H1 (cell line): ENCODE measurements around the gene DMXL2. TPM values are rescaled to one million over a fixed set of nuclear protein-coding genes. Genes with fewer than 3 reads are reported as not detected.

Experiments used
- CTCF ChIA-PET: fragments of 300-600 bp; sonication (Branson Sonifier 250); formaldehyde crosslinking; loops from one replicate; lab custom pipeline; 2021; ENCODE audit not compliant: partially characterized antibody; lab: Charles Lee
- POLR2A ChIA-PET: fragments of 300-600 bp; sonication (Branson Sonifier 250); formaldehyde crosslinking; loops from one replicate; lab custom pipeline; 2021; ENCODE audit warnings: inconsistent platforms; ENCODE audit not compliant: partially characterized antibody; lab: Charles Lee
- DNase-seq, 2 experiments: peaks; one replicate each; pipeline versions ENCODE4 v3.0.0 to v3.0.0-alpha.2; 2010 to 2022; ENCODE audit warnings: low spot score in 2 of 2, low read depth in 1 of 2, mixed read lengths in 1 of 2
- FAIRE-seq: peaks from 2 replicates; lab custom pipeline; 2011; peaks lifted over from hg19 to GRCh38; lab: Jason Lieb, UNC
- H2AFZ ChIP-seq: 2 replicates; pipeline ENCODE4 v1.8.1; 2012; ENCODE audit warnings: low read length, inconsistent platforms
- H2AK5ac ChIP-seq: 2 replicates; pipeline ENCODE4 v1.6.1; 2013; ENCODE audit warnings: low read depth, low read length
- H2BK120ac ChIP-seq: replicated peaks from 2 replicates; pipeline ENCODE3; 2013; ENCODE audit warnings: low read depth, low read length, inconsistent platforms
- H2BK12ac ChIP-seq: 2 replicates; pipeline ENCODE4 v1.6.1; 2013; ENCODE audit warnings: low read depth, low read length
- H2BK15ac ChIP-seq: 2 replicates; pipeline ENCODE4 v1.6.1; 2013; ENCODE audit warnings: low read length
- H2BK20ac ChIP-seq: 2 replicates; pipeline ENCODE4 v1.6.1; 2013; ENCODE audit warnings: low read length
- H2BK5ac ChIP-seq: 2 replicates; pipeline ENCODE4 v1.6.1; 2013; ENCODE audit warnings: low read depth, low read length
- H3K14ac ChIP-seq: 2 replicates; pipeline ENCODE4 v1.6.1; 2013; ENCODE audit warnings: inconsistent platforms; ENCODE audit not compliant: insufficient read length
- H3K18ac ChIP-seq: 2 replicates; pipeline ENCODE4 v1.6.1; 2013; ENCODE audit warnings: low read length; ENCODE audit errors: extremely low read depth
- H3K23ac ChIP-seq: 2 replicates; pipeline ENCODE4 v1.6.1; 2013; ENCODE audit warnings: inconsistent platforms; ENCODE audit not compliant: insufficient read length
- H3K23me2 ChIP-seq: 2 replicates; pipeline ENCODE4 v1.6.1; 2013; ENCODE audit warnings: low read depth, low read length
- H3K27ac ChIP-seq: 2 replicates; pipeline ENCODE4 v1.6.1; 2011; ENCODE audit warnings: low read depth, low read length, inconsistent platforms
- H3K27me3 ChIP-seq, 4 experiments: replicated peaks in 1 of 4; 1 replicate in 1 of 4; 2 replicates in 3 of 4; pipeline versions ENCODE4 v1.6.1 to v1.8.1; 2011 to 2013; ENCODE audit warnings: low read length in 3 of 4, mild to moderate bottlenecking in 3 of 4, inconsistent platforms in 2 of 4, mixed read lengths in 2 of 4, moderate library complexity in 1 of 4; ENCODE audit not compliant: control insufficient read depth in 3 of 4, insufficient read depth in 3 of 4; ENCODE audit errors: extremely low read depth in 1 of 4
- H3K36me3 ChIP-seq, 4 experiments: 2 replicates each; pipeline versions ENCODE4 v1.6.1 to v1.8.1; 2011 to 2013; ENCODE audit warnings: mild to moderate bottlenecking in 4 of 4, low read length in 3 of 4, moderate library complexity in 2 of 4, control low read depth in 1 of 4, inconsistent platforms in 1 of 4; ENCODE audit not compliant: insufficient read depth in 4 of 4, control insufficient read depth in 2 of 4
- H3K4ac ChIP-seq: replicated peaks from 2 replicates; pipeline ENCODE3; 2013; ENCODE audit warnings: low read length, low read depth, mixed read lengths, inconsistent platforms; ENCODE audit not compliant: insufficient read length
- H3K4me1 ChIP-seq, 4 experiments: replicated peaks in 1 of 4; 1 replicate in 1 of 4; 2 replicates in 3 of 4; pipeline versions ENCODE4 v1.6.1 to v1.8.1; 2011 to 2013; ENCODE audit warnings: low read length in 3 of 4, inconsistent platforms in 2 of 4, mixed read lengths in 1 of 4; ENCODE audit not compliant: insufficient read depth in 4 of 4, control insufficient read depth in 3 of 4
- H3K4me2 ChIP-seq, 2 experiments: 2 replicates each; pipeline versions ENCODE4 v1.6.1 to v1.8.1; 2011 to 2013; ENCODE audit warnings: low read depth in 2 of 2, low read length in 2 of 2, control low read depth in 1 of 2, inconsistent platforms in 1 of 2, mild to moderate bottlenecking in 1 of 2; ENCODE audit not compliant: insufficient read depth in 1 of 2
- H3K4me3 ChIP-seq, 4 experiments: fragments of 200-600, 300-600 bp in 1 of 4; sonication (generic), shearing (Covaris generic), sonication (Bioruptor Twin) in 1 of 4; 2 replicates each; pipeline versions ENCODE4 v1.5.1 to v1.8.1; 2011 to 2016; ENCODE audit warnings: low read length in 4 of 4, low read depth in 3 of 4, control low read depth in 2 of 4, inconsistent platforms in 2 of 4, mild to moderate bottlenecking in 2 of 4, mixed read lengths in 1 of 4, moderate library complexity in 1 of 4; ENCODE audit not compliant: insufficient read depth in 2 of 4; ENCODE audit errors: extremely low read depth in 1 of 4
- H3K56ac ChIP-seq: replicated peaks from 2 replicates; pipeline ENCODE3; 2013; ENCODE audit warnings: low read depth, mild to moderate bottlenecking, mixed read lengths, low read length, inconsistent platforms; ENCODE audit not compliant: insufficient read length
- H3K79me1 ChIP-seq: 2 replicates; pipeline ENCODE4 v1.6.1; 2013; ENCODE audit warnings: low read depth, low read length, control low read depth
- H3K79me2 ChIP-seq, 2 experiments: 2 replicates each; pipeline versions ENCODE4 v1.6.1 to v1.8.1; 2012 to 2013; ENCODE audit warnings: low read length in 2 of 2, mild to moderate bottlenecking in 2 of 2, inconsistent platforms in 1 of 2; ENCODE audit not compliant: insufficient read depth in 2 of 2, control insufficient read depth in 1 of 2
- H3K9ac ChIP-seq, 4 experiments: replicated peaks in 1 of 4; 1 replicate in 1 of 4; 2 replicates in 3 of 4; pipeline versions ENCODE4 v1.6.1 to v1.8.1; 2011 to 2013; ENCODE audit warnings: low read depth in 3 of 4, low read length in 3 of 4, control low read depth in 2 of 4, mild to moderate bottlenecking in 2 of 4, moderate library complexity in 2 of 4, inconsistent platforms in 1 of 4; ENCODE audit errors: extremely low read depth in 1 of 4
- H3K9me3 ChIP-seq, 2 experiments: 2 replicates each; pipeline versions ENCODE4 v1.6.1 to v1.8.1; 2012 to 2013; ENCODE audit warnings: mild to moderate bottlenecking in 2 of 2, moderate library complexity in 2 of 2, control low read depth in 1 of 2, inconsistent platforms in 1 of 2, low read depth in 1 of 2, low read length in 1 of 2, mixed read lengths in 1 of 2; ENCODE audit not compliant: insufficient read depth in 2 of 2
- H4K20me1 ChIP-seq, 2 experiments: replicated peaks in 1 of 2; 2 replicates each; pipeline versions ENCODE3 to v1.8.1; 2011 to 2013; ENCODE audit warnings: inconsistent platforms in 2 of 2, low read length in 2 of 2, mild to moderate bottlenecking in 1 of 2; ENCODE audit not compliant: insufficient read depth in 2 of 2, control insufficient read depth in 1 of 2
- H4K5ac ChIP-seq: 2 replicates; pipeline ENCODE4 v1.6.1; 2013; ENCODE audit warnings: low read length, low read depth, mixed read lengths, inconsistent platforms; ENCODE audit not compliant: insufficient read length
- H4K8ac ChIP-seq: 2 replicates; pipeline ENCODE4 v1.8.0; 2013; ENCODE audit warnings: mild to moderate bottlenecking, moderate library complexity, low read length, inconsistent platforms; ENCODE audit not compliant: insufficient read depth; ENCODE audit errors: extremely low read depth
- H4K91ac ChIP-seq: replicated peaks from 2 replicates; pipeline ENCODE3; 2013; ENCODE audit warnings: low read length, mixed read lengths, inconsistent platforms; ENCODE audit not compliant: insufficient read length
- CEBPB ChIP-seq: IDR thresholded peaks from 2 replicates; pipeline ENCODE4 v1.6.1; 2012; ENCODE audit warnings: low read depth, low read length
- EZH2 ChIP-seq: fragments of 200-600 bp; sonication (generic); IDR thresholded peaks from 2 replicates; pipeline ENCODE4 v1.7.1; 2012; ENCODE audit warnings: low read depth, mild to moderate bottlenecking, moderate library complexity, low read length, inconsistent platforms; ENCODE audit not compliant: severe bottlenecking
- GABPA ChIP-seq: IDR thresholded peaks from 2 replicates; pipeline ENCODE4 v1.6.1; 2011; ENCODE audit warnings: mild to moderate bottlenecking, low read length, moderate library complexity, borderline replicate concordance; ENCODE audit not compliant: insufficient read depth
- JUN ChIP-seq: IDR thresholded peaks from 2 replicates; pipeline ENCODE4 v1.6.1; 2011; ENCODE audit warnings: low read depth, mild to moderate bottlenecking, improper control_type of control experiment, low read length
- RFX5 ChIP-seq: IDR thresholded peaks from 2 replicates; pipeline ENCODE4 v1.6.1; 2011; ENCODE audit warnings: low read depth, low read length, improper control_type of control experiment, borderline replicate concordance
- SIRT6 ChIP-seq: IDR thresholded peaks from one replicate; pipeline ENCODE4 v1.7.1; 2012; ENCODE audit warnings: low read length, inconsistent platforms
- SUZ12 ChIP-seq: fragments of 200-600 bp; sonication (generic); IDR thresholded peaks from 2 replicates; pipeline ENCODE4 v1.6.1; 2012; ENCODE audit warnings: mild to moderate bottlenecking, inconsistent platforms, low read length, moderate library complexity, mixed read lengths
- TAF1 ChIP-seq: IDR thresholded peaks from 2 replicates; pipeline ENCODE4 v1.6.1; 2011; ENCODE audit warnings: mild to moderate bottlenecking, low read depth, low read length
- TEAD4 ChIP-seq: IDR thresholded peaks from 2 replicates; pipeline ENCODE4 v1.6.1; 2012; ENCODE audit warnings: low read depth, low read length, inconsistent platforms, mixed read lengths
- ZNF274 ChIP-seq: IDR thresholded peaks from 2 replicates; pipeline ENCODE4 v1.7.0; 2012; ENCODE audit warnings: low read length, borderline replicate concordance; ENCODE audit errors: extremely low read depth
- WGBS, 2 experiments: shearing (Covaris generic) in 1 of 2; methylation state at CpG; one replicate each; pipeline versions ENCODE4 v1.1.6 to v1.1.7; 2013 to 2015; ENCODE audit warnings: low lambda C conversion rate in 2 of 2, mixed read lengths in 2 of 2, inconsistent platforms in 1 of 2, low coverage in 1 of 2, missing lambda C conversion rate in 1 of 2; ENCODE audit not compliant: insufficient replicate concordance in 2 of 2, insufficient coverage in 1 of 2, insufficient read length in 1 of 2; ENCODE audit errors: extremely low coverage in 1 of 2, missing lambda C conversion rate in 1 of 2; 5-methylcytosine and 5-hydroxymethylcytosine counted together
- polyA plus RNA-seq, 7 experiments: library from polyadenylated mRNA; depleted of rRNA in 3 of 7; stranded (reverse) in 5 of 7; unstranded in 2 of 7; fragments of >200 nt in 5 of 7; fragments of 200-250 nt in 2 of 7; gene quantifications; 1 replicate in 5 of 7; 2 replicates in 1 of 7; 4 replicates in 1 of 7; pipeline versions ENCODE4 v1.2.1 to v1.2.3, GENCODE V29; 2011 to 2013; ENCODE audit warnings: missing spikeins in 2 of 7, mixed read lengths in 2 of 7
- total RNA-seq: library from RNA; stranded (reverse); fragmentation: NEBNext Ultra II Directional; extraction: Animal tissue kit (Norgen Biotek cat#: 25700); gene quantifications from 2 replicates; pipeline ENCODE4 v1.2.1, GENCODE V29; 2021
- TF ChIP-seq, protein P1 (sequence below), 3 experiments: IDR thresholded peaks; 1 replicate in 2 of 3; 2 replicates in 1 of 3; pipeline versions ENCODE4 v1.5.1 to v1.6.1; 2011; ENCODE audit warnings: low read length in 3 of 3, mild to moderate bottlenecking in 3 of 3, inconsistent platforms in 2 of 3, low read depth in 1 of 3, moderate library complexity in 1 of 3; ENCODE audit not compliant: insufficient read depth in 1 of 3; ENCODE audit errors: control extremely low read depth in 1 of 3
- TF ChIP-seq, protein P2 (sequence below): IDR thresholded peaks from 2 replicates; pipeline ENCODE4 v1.6.1; 2012; ENCODE audit warnings: inconsistent platforms

The DMXL2 gene
- total and polyA plus RNA-seq, 2 of the 8 experiments (the other 6 are each of a cell fraction or from before 2014, with no cell fraction given) = 9.5 to 10.6 TPM

- Histone ChIP-seq H3K18ac (no peak overlapping the region), H3K4me3 (no peak overlapping the region), H4K91ac (no peak overlapping the region), H2BK15ac (no peak overlapping the region), H2BK12ac (no peak overlapping the region), H3K79me2 (no peaks in the 10 kb centered on the region), H3K23ac (no peak overlapping the region), H3K4ac (no peak overlapping the region), H2BK5ac (no peak overlapping the region), H2BK120ac (no peak overlapping the region), H2AFZ (no peak overlapping the region), H4K20me1 (no peaks in the 10 kb centered on the region), H3K9me3 (no peaks in the 10 kb centered on the region), H3K27me3 (no peaks in the 10 kb centered on the region), H3K27ac (no peak overlapping the region), H2BK20ac (no peak overlapping the region), H2AK5ac (no peak overlapping the region), H4K8ac (no peak overlapping the region), H3K79me1 (no peaks in the 10 kb centered on the region), H3K23me2 (no peaks in the 10 kb centered on the region), H3K9ac (no peak overlapping the region), H3K56ac (no peak overlapping the region), H3K36me3 (no peaks in the 10 kb centered on the region), H3K4me1 (no peaks in the 10 kb centered on the region), H4K5ac (no peak overlapping the region), H3K14ac (no peak overlapping the region), H3K4me2 (no peak overlapping the region)
- no peak for DNase-seq
- FAIRE-seq = no peak
- ChIA-PET POLR2A (no interaction called here), CTCF (interaction anchor here (2.6 kb wide), 1 partner anchor 12 kb away, joined by 10 read pairs; no protein-coding TSS in a partner anchor)
- 80% methylated on average over 5 of the region's 5 CpGs; no CpG with 5 or more reads in 1 of the 2 experiments for WGBS, 2 experiments
- TF ChIP-seq SIRT6 = no peak
- TF ChIP-seq ZNF274 = no peak
- no peak for TF ChIP-seq CEBPB
- TF ChIP-seq EZH2 = no peak
- no peak for TF ChIP-seq TAF1
- no peak for TF ChIP-seq TEAD4
- no peak for TF ChIP-seq RFX5
- TF ChIP-seq SUZ12 = no peak
- TF ChIP-seq JUN = no peak
- TF ChIP-seq, protein P1, sequence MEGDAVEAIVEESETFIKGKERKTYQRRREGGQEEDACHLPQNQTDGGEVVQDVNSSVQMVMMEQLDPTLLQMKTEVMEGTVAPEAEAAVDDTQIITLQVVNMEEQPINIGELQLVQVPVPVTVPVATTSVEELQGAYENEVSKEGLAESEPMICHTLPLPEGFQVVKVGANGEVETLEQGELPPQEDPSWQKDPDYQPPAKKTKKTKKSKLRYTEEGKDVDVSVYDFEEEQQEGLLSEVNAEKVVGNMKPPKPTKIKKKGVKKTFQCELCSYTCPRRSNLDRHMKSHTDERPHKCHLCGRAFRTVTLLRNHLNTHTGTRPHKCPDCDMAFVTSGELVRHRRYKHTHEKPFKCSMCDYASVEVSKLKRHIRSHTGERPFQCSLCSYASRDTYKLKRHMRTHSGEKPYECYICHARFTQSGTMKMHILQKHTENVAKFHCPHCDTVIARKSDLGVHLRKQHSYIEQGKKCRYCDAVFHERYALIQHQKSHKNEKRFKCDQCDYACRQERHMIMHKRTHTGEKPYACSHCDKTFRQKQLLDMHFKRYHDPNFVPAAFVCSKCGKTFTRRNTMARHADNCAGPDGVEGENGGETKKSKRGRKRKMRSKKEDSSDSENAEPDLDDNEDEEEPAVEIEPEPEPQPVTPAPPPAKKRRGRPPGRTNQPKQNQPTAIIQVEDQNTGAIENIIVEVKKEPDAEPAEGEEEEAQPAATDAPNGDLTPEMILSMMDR (IDR thresholded peaks at IDR 0.05; ENCODE audit: control extremely low read depth in 1 of 3, insufficient read depth in 1 of 3, low read depth in 1 of 3, low read length in 3 of 3) = no peak
- TF ChIP-seq GABPA = no peak
- TF ChIP-seq, protein P2, sequence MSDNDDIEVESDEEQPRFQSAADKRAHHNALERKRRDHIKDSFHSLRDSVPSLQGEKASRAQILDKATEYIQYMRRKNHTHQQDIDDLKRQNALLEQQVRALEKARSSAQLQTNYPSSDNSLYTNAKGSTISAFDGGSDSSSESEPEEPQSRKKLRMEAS = no peak
Measured at GRCh38 chr15:51524376-51524775, 98.2 kb downstream of the DMXL2 start.
